ENCODE data around the gene CYB561. TPM values are rescaled to one million over a fixed set of nuclear protein-coding genes. Genes with fewer than 3 reads are reported as not detected.

CYB561 gene
- total RNA-seq, 4 donors from 2014 or later = 41.7 to 74.6 (median 56.4) TPM

- peak overlapping the region; percentile 36 for H3K4me3 ChIP-seq (ENCODE audit: low read depth, poor library complexity, severe bottlenecking)
- WGBS, 2 donors = 10 to 13% methylated on average over 28 to 33 of the region's 44 CpGs
- no peak for DNase-seq (ENCODE audit: low spot score in 2 of 2)
- intact Hi-C loops (cut with DNase I; ENCODE audit: low total_unique reads) = loop anchor here (5.0 kb wide), 1 partner anchor 40 kb away; no protein-coding TSS in a partner anchor
- no peak for TF ChIP-seq POLR2A (IDR thresholded peaks at IDR 0.05)
- TF ChIP-seq, protein P1, sequence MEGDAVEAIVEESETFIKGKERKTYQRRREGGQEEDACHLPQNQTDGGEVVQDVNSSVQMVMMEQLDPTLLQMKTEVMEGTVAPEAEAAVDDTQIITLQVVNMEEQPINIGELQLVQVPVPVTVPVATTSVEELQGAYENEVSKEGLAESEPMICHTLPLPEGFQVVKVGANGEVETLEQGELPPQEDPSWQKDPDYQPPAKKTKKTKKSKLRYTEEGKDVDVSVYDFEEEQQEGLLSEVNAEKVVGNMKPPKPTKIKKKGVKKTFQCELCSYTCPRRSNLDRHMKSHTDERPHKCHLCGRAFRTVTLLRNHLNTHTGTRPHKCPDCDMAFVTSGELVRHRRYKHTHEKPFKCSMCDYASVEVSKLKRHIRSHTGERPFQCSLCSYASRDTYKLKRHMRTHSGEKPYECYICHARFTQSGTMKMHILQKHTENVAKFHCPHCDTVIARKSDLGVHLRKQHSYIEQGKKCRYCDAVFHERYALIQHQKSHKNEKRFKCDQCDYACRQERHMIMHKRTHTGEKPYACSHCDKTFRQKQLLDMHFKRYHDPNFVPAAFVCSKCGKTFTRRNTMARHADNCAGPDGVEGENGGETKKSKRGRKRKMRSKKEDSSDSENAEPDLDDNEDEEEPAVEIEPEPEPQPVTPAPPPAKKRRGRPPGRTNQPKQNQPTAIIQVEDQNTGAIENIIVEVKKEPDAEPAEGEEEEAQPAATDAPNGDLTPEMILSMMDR (IDR thresholded peaks at IDR 0.05) = no peak
Measured at GRCh38 chr17:63477480-63478440, 31.7 kb upstream of the CYB561 start.

DNA sequence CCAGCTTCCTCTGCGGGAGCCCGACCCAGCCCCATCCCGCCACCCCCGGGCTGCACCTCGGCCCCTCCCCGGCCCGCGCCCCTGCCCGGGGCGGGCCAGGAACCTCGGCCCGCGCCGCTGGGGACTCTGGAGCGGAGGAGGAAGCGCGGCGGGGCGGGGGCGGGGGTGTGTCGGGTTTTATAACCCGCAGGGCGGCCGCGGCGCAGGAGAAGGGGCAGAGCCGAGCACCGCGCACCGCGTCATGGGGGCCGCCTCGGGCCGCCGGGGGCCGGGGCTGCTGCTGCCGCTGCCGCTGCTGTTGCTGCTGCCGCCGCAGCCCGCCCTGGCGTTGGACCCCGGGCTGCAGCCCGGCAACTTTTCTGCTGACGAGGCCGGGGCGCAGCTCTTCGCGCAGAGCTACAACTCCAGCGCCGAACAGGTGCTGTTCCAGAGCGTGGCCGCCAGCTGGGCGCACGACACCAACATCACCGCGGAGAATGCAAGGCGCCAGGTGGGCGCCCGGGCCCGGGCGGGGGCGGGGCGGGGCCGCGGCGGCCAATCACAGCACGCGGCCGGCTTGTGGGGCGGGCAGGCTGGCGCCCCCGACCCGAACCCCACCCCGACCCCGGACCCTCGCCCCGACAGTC, 30.9 kb upstream of the CYB561 start, which contains the start of gene ACE:
ACE (plus strand) TSS at position 208 of the 626 bp plus-strand sequence; CDS start at position 242, 34 bp downstream.
- WGBS, 2 donors = 0 to 1% methylated on average over 7 to 23 of the region's 78 CpGs
- DNase-seq (ENCODE audit: low spot score in 2 of 2) = no peak
- intact Hi-C loops (cut with DNase I; ENCODE audit: low total_unique reads) = loop anchor here (5.0 kb wide), 1 partner anchor 40 kb away; no protein-coding TSS in a partner anchor
- no peak for TF ChIP-seq POLR2A (IDR thresholded peaks at IDR 0.05)
- TF ChIP-seq, protein P1 (IDR thresholded peaks at IDR 0.05) = no peak
- H3K4me3 ChIP-seq (ENCODE audit: low read depth, poor library complexity, severe bottlenecking) = peak within 1 kb of the TSS; percentile 36

DNA sequence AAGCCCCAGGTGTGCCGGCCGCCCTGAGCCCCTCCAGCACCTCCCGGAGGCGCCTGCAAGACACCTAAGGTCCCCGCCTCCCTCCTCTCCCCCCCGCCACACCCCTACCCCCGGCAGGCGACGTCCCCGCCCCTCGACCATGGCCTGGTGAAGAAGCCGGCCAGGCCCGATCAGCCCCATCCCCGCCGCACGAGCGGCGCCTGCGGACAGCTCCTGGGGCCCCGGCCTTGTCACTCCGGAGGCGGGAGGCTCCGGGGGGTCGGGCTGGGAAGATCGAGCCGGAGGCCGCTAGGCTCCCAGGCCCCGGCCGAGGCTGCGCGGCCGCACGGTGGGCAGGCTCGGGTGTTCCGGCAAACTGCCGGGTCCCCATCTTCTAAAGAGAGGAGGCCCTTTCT, 30.4 kb upstream of the CYB561 start:
- TF ChIP-seq, protein P1 (IDR thresholded peaks at IDR 0.05) = no peak
- no peak for TF ChIP-seq POLR2A (IDR thresholded peaks at IDR 0.05)
- no peak for DNase-seq (ENCODE audit: low spot score in 2 of 2)
- H3K4me3 ChIP-seq (ENCODE audit: low read depth, poor library complexity, severe bottlenecking) = peak overlapping the region; percentile 36
- 0 to 13% methylated on average over 3 to 13 of the region's 36 CpGs for WGBS, 2 donors
- intact Hi-C loops (cut with DNase I; ENCODE audit: low total_unique reads) = loop anchor here (5.0 kb wide), 1 partner anchor 39 kb away; no protein-coding TSS in a partner anchor

DNA sequence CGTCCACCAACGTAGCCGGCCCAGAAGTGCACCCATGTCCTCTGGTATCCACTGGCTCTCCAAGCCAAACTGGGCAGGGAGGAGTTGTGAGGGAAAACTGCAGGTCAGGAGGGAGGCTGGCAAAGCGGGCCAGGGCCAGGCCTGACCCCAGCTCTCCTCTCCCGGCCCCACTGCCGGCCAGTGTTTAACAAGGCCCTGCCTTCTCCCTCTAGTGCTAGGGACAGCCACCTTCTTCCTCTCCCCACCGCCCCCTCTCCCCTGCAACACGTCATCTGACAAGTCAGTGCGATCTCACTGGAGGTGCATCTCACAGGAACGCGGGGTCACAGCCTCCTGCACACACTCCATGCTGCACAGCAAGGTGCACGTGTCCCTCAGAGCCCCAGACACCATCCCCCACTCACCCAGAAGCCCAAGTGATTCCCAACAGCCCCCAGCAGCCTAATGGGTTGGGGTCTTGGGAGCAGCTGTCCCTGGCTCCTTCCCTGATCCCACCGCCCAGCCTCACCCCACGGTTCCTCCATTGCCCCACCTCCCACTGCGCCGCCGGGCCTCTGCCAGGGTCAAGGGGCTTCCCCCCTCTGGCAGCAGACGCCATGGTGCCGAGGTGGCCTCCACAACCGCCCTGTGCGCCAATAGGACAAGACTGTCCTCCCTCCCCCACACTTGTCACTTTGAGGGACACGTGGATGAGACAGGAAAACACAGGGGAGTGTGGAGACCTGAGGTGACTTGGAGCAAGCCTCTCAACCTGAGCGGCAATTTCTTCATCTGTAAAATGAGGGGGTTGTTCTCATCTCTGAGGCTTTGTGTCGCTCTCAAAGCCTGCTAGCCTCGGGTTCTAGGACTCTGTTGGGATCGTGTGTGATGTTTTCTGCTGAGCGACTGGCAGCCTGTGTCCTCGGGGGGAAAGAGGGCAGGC, 29.6 kb upstream of the CYB561 start:
- intact Hi-C loops (cut with DNase I; ENCODE audit: low total_unique reads) = loop anchor here (5.0 kb wide), 1 partner anchor 38 kb away; no protein-coding TSS in a partner anchor
- no peak for DNase-seq (ENCODE audit: low spot score in 2 of 2)
- TF ChIP-seq, protein P1 (IDR thresholded peaks at IDR 0.05) = no peak
- no peak for TF ChIP-seq POLR2A (IDR thresholded peaks at IDR 0.05)
- H3K4me3 ChIP-seq (ENCODE audit: low read depth, poor library complexity, severe bottlenecking) = no peak overlapping the region
- WGBS, 2 donors = 65 to 69% methylated on average over 27 to 28 of the region's 28 CpGs

Data from lower leg skin (tissue), 4 donors.